OCI-LY1 (cell line): ENCODE measurements around the gene TTC21A.

Source experiments
- EZH2 ChIP-seq: fragments of 200-600 bp; sonication (generic), shearing (Covaris generic); IDR thresholded peaks from 2 replicates; pipeline ENCODE4 v1.8.0; 2017; ENCODE audit warnings: borderline replicate concordance, mixed run types, mild to moderate bottlenecking, antibody characterized with exemption, low read length, moderate library complexity, mixed read lengths
- TF ChIP-seq, protein P1 (sequence below): fragments of 200-600 bp; sonication (generic), shearing (Covaris generic); IDR thresholded peaks from 2 replicates; pipeline ENCODE4 v1.5.1; 2017; ENCODE audit warnings: mild to moderate bottlenecking, antibody characterized with exemption, low read length, moderate library complexity, mixed read lengths

DNA sequence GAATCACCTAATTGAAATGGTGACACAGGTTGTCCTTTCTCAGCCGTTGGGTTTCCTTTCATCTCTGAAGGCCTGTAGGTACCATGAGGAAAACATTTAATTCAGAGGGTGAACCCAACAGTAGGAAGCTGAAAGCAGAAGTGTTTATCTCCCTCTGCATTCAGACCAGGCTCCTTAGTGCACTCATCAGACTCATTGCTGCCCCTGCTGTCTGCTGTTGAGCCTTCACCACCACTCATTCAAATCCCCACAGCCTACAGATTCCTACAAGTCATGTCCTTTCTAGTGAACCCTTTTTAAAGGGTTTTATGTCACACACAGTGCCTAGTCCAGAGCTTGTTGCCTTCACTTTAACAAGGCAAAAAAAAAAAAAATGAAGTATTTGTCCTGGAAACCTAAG lies 42.3 kb upstream of the TTC21A start:
- TF ChIP-seq, protein P1, sequence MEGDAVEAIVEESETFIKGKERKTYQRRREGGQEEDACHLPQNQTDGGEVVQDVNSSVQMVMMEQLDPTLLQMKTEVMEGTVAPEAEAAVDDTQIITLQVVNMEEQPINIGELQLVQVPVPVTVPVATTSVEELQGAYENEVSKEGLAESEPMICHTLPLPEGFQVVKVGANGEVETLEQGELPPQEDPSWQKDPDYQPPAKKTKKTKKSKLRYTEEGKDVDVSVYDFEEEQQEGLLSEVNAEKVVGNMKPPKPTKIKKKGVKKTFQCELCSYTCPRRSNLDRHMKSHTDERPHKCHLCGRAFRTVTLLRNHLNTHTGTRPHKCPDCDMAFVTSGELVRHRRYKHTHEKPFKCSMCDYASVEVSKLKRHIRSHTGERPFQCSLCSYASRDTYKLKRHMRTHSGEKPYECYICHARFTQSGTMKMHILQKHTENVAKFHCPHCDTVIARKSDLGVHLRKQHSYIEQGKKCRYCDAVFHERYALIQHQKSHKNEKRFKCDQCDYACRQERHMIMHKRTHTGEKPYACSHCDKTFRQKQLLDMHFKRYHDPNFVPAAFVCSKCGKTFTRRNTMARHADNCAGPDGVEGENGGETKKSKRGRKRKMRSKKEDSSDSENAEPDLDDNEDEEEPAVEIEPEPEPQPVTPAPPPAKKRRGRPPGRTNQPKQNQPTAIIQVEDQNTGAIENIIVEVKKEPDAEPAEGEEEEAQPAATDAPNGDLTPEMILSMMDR = peak; percentile 70
- TF ChIP-seq EZH2 = no peak
